HG03095 (cell line): ENCODE measurements around the gene OR10J5.
"Not testable (repeated sequence)": the region's sequence is repeated elsewhere in the genome, so short reads cannot be mapped to it uniquely, and the experiment has no call there.

Source experiments
- ATAC-seq: cut with Tn5 transposase; IDR thresholded peaks from one replicate; pipeline ENCODE4 v1.9.1; 2021; ENCODE audit warnings: moderate library complexity; ENCODE audit not compliant: unreplicated experiment

OR10J5 gene

DNA sequence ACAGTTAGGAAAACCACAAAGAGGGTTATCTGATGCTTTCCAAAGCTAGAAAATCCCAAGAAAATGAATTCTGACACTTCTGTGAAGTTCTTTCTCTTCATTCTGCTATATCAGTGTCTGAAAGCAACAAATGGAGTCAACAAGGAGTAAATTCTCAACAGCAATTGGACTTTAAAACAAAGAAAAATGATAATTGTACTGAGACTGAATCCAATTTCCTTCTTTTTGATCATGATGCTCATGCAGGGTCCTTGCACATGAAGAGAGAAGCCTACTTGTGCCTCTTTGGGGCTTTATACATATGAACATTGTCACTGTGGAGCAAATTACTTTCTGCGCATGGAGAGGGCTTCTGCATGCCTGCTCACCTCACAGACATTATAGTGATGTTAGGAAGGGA is at the start of gene OR10J5:
Gene OR10J5 (minus strand): TSS at position 101 of the 400 bp plus-strand sequence. CDS start 0 bp downstream, at position 101.
- ATAC-seq, result no peak

DNA sequence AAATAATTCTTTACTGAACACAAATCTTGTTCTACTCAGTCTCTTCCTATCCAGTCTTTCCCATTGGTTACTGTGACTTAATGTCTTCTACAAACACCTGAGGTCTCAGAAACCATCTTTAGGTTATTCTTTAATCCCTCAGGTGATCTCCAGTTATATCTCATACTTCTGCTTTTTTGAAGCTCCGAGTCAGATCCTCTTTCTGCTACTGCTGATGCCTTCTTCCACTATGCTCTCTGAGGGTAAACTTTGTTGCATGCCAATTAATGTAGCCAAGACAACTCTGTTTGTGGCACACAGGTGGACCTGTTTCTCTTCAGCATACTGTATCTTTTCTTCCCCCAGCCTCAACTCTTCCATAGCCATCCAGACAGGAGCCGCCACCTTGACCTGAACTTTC is 48.7 kb upstream of the OR10J5 start:
- ATAC-seq, result no peak

DNA sequence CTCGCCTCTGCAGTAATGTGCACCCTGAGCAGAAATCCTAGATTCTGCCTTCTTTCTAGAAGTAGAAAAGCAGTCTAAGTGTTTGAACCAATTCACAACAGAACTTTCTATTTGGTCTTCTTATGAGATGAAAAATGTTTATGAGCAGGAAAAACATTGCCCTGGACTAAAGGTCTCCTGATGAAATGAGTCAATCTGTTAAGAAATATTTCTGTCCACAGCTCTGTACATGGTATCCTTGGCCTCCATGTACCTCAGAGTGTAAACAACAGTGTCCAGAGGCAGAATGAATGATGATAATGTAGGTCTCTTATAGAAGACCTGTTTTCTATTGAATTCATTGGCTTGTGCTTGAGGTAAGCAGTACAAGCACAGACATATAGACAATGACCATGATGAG is 45.6 kb upstream of the OR10J5 start:
- no peak for ATAC-seq

DNA sequence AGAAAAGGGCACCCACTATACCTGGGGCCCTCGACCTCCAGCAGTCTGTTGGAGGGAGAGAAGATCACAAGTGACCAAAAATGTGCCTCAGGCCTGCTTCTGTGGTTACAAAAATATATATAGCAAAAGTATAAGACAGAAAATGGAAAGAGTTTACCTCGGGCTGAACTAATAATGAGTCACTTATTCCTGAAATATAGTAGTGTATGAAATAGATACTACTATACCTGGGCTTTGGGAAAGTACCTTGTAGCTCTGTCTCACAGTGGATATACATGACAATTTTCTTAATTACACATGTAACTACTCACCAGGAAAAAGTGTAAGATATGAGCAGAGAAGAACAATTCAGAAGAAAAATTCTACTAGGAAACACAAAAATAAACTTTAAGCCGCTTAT is 44.5 kb upstream of the OR10J5 start:
- ATAC-seq, result peak; percentile 67

DNA sequence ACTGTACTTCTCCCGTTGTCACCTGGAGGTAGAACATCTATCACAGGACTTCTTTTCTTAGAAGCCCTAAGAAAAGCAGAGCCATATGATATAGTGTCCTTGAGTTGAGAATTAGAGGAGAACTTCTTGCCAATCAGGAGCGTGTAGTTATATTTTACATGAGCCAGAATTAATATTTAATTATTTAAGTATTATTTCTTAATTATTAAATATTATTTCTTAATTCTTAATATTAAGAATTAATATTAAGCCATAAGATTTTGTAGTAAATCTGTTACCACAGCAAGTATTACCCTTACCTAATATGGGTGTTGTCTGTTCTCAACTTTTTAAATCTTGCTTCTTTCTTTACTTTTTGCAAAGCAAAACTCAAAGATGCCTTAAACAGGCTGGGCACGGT is 41.6 kb upstream of the OR10J5 start:
- no peak for ATAC-seq

DNA sequence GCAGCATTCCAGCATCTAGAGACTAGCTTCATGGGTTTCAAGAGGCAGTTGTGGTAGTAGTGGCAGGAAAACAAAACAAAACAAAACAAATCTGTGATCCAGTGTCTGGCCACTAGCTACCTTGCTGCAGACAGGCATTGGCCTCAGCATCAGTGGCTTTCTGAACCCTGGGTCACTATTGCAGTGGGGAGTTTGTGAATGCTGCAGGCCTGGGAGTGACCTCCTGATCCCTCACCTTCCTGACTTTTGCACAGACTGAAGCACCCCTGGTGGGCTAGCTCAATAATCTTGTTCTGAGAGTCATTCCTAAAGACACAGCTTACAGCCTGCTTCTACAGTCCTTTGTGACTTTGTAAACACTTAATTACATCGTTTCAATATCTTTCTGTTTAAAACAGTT is 26.9 kb upstream of the OR10J5 start:
- no peak for ATAC-seq

DNA sequence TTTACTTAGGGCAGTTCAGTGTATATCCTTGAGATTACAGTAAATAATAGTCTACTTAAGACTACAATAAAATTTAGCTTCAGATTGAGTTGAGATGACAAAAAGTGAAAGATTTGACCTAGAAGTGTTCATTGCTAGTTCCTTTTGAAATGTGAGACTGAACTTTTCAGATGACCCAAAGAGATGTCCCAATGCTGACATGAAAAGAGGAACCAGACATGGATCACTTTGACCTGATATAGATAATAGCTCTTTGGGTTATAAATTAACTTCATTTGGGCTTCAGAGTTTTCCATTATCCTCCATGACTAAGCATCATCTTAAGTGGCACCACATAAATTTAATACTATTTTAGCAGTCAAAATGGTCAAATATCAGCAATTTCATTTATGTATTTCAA is 25.7 kb upstream of the OR10J5 start:
- ATAC-seq, result no peak

GRCh38 chr1:159560599-159560998 is 24.8 kb upstream of the OR10J5 start:
- no peak for ATAC-seq

GRCh38 chr1:159556931-159557369 is 21.1 kb upstream of the OR10J5 start:
- ATAC-seq, result no peak

- no peak for ATAC-seq
Measured at GRCh38 chr1:159554696-159555095, 18.9 kb upstream of the OR10J5 start.

- ATAC-seq, result no peak
Measured at GRCh38 chr1:159554261-159554660, 18.5 kb upstream of the OR10J5 start.

DNA sequence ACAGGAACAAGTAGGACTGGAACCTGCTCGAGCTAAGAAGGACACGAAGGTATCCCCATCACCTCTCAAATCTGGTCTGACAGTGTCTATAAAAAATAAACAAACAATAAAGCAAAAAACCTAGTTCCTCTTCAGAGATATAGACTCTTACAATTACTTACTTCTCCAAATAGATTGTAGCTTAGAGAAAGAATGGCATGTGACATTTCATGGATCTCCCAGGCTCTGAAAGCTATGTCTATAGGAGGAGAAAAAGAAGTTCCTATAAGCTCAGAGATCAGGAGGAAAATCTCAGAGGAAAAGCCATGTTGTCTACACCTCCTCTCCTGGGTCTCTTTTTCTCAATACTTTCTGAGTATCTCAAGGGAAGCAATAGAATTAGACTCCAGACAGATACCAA is 12.3 kb upstream of the OR10J5 start:
- ATAC-seq, result no peak

GRCh38 chr1:159532922-159533321 is 2.9 kb downstream of the OR10J5 start:
- no peak for ATAC-seq

GRCh38 chr1:159524792-159525191 is 11.0 kb downstream of the OR10J5 start:
- not testable (repeated sequence) for ATAC-seq

DNA sequence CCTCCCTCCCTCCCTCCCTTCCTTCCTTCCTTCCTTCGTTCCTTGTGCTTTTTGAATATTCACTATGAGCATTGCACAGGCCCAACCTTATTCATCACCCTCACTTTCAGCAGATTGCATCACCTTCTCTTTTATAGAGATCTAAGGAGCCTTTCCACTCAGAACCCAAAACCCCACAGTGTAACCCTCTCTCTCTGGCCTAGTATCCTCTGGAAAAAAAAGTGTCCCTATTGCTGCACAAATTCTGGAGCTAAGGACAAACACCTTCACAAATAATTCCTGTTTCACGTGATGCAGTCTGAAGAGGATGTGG is 25.6 kb downstream of the OR10J5 start:
- no peak for ATAC-seq

DNA sequence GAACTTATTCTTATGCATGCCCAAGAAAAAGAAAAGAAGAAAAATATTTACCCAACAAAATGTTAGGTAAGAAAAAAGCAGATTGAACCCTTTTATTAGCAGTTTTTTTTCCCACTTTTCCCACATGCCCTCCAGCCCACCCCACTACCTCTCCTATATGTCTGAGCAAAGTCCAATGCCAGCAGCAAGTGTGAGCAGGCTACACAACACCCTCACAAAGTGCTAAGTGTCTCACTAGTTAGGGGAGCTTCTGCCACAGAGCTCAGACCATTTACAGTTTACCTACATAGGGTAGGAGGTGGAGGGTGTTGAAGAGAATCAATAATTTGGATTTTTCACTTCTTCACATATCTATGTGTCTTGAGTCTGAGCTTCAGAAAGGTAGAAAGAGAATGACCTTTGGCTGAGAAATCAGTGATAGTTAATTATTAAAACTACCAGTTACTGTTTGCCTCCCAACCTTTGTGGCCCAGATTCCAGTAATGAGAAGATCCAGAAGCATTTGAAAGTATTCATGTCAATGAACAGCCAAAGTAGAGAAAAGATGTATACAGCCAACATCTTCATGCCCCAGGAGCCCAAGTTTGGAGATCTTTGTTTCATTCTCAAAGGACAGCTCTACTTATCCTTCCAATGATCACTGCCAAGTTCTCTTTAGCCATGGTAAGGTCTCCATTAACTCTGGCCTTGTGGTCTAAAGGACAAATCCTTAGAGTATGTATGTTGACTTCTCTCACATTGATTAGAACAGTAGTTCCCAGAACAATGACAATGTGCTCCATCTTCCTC is 26.2 kb downstream of the OR10J5 start:
- no peak for ATAC-seq

DNA sequence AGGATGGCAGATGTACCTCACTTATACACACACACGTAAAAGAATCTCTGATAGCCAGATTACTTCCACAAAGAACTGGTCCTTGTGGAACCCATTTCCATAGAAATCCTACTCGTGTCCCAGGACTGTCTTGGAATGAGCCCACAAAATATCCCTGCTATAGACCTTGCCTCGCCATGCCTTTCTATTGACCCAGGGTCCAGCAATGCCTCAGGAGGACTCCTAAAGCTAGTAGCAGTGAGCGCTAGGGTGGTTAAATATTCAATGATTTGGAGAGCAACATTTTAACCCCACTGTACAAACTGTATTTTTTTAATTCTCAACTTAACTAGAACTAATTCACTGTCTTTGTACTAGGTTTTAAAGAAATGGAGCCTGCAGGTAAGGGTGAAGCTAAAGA is 26.9 kb downstream of the OR10J5 start:
- ATAC-seq, result no peak

GRCh38 chr1:159505676-159506075 is 30.1 kb downstream of the OR10J5 start:
- ATAC-seq, result no peak

DNA sequence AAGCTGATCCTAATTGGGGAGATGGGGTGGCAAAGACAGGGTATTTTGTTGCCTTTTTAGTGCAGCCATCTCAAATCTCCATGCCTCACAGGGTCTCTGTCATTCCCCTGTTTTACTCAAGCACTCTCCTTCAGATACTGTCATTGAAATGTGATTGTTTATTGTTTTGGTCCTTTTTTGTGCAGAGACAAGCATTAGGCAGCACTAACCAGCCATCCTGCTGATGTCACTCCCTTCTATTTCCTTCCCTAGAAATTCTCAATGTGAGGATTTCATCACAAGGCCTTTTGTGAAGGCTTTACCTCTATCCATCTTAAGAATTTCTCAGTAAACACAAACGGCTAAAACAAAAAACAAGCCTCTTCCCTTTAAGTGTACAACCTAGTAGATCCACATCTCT is 34.7 kb downstream of the OR10J5 start:
- ATAC-seq, result no peak

DNA sequence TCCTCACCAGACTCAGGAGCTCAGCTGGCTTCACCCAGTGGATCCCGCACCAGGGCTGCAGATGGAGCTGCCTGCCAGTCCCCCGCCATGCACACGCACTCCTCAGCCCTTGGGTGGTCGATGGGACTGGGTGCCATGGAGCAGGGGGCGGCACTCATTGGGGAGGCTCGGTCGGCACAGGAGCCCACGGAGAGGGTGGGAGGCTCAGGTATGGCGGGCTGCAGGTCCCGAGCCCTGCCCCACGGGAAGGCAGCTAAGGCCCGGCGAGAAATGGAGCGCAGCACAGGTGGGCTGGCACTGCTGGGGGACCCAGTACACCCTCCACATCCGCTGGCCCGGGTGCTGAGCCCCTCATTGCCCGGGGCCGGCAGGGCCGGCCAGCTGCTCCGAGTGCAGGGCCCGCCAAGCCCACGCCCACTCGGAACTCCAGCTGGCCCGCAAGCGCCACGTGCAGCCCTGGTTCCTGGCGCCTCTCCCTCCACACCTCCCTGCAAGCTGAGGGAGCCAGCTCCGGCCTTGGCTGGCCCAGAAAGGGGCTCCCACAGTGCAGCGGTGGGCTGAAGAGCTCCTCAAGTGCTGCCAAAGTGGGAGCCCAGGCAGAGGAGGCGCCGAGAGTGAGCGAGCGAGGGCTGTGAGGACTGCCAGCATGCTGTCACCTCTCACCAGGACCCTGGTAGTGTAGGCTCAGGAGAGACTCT is 41.1 kb downstream of the OR10J5 start:
- not testable (repeated sequence) for ATAC-seq

DNA sequence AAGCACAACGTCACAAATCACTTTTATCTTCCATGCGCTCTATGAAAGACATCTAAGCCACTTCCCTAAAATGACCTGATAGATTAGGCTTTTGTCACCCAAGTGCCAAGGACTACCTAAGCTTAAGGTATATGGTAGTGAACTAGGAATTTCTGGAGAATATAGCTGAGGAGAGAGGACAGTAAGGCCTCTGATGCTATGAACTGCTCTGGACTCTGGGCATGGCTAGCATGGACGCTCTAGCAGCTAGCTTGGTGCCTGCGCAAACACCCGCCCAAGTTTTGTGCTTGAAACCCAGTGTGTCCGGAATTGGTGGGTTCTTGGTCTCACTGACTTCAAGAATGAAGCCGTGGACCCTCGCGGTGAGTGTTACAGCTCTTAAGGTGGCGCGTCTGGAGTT is 42.5 kb downstream of the OR10J5 start:
- ATAC-seq, result no peak

DNA sequence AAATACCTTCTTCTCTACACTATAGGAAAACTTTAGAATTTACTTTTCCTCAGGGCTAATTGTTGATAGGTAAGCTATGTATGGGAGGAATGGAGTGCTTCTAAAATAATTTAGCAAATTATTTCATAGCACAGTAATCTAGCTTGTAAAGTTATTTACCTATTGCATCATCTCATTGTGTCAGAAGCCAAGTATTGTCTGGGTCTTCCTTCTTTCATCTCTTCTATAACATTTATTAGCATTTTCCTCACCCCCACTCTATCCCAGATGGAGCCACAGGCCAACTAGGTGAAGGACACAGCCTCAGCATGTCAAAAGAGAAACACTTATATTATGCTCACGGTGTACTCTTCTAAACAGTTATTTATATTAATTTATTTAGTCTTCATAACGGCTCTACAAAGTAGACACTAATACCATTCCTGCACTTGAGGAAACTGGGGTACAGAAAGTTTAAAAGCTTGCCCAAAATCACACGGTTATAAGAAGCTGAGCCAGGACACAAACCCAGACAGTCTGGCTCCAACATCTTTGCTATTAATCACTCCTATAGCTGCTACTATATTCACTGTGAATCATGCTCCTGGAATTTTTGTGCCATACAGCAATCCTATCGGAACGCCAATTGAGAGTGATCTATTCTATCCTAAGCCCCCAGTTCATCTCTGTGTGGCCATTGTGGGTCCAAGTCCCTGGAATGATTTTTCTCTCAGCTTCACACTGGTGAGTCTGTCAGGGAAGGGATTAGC is 43.1 kb downstream of the OR10J5 start:
- ATAC-seq, result no peak
